Activated CD4-positive, alpha-beta T cell treated with anti-CD3 and anti-CD28 coated beads, Interleukin-2, amount 10 ng/mL, durations not matched to agents 7 days and 5 days (primary cell): ENCODE results near the gene CLEC11A. TPM values are rescaled to one million over a fixed set of nuclear protein-coding genes. Genes with fewer than 3 reads are reported as not detected.
"Not testable (repeated sequence)": the region's sequence is repeated elsewhere in the genome, so short reads cannot be mapped to it uniquely, and the experiment has no call there.

ENCODE experiments used
- CTCF ChIA-PET: fragments of 350-600 bp; sonication (Branson Sonifier 250); formaldehyde crosslinking; loops from one replicate; lab custom pipeline; 2021; ENCODE audit warnings: antibody characterized with exemption; lab: Charles Lee
- POLR2A ChIA-PET: fragments of 350-600 bp; sonication (Branson Sonifier 250); formaldehyde crosslinking; loops from one replicate; lab custom pipeline; 2021; ENCODE audit warnings: antibody characterized with exemption; lab: Charles Lee
- DNase-seq: peaks from one replicate; pipeline ENCODE4 v3.0.0-alpha.2; 2020
- H3K27ac Mint-ChIP-seq: one replicate; pipeline ENCODE4 v1.8.0; 2021; ENCODE audit warnings: mild to moderate bottlenecking, moderate library complexity, mixed read lengths
- H3K27me3 Mint-ChIP-seq: one replicate; pipeline ENCODE4 v1.8.0; 2021; ENCODE audit warnings: mixed read lengths
- H3K36me3 Mint-ChIP-seq: one replicate; pipeline ENCODE4 v1.8.0; 2021; ENCODE audit warnings: low read depth, mixed read lengths
- H3K4me1 Mint-ChIP-seq: one replicate; pipeline ENCODE4 v1.8.0; 2021; ENCODE audit warnings: mixed read lengths
- H3K4me3 Mint-ChIP-seq: one replicate; pipeline ENCODE4 v1.8.0; 2021; ENCODE audit warnings: mild to moderate bottlenecking, moderate library complexity, mixed read lengths
- H3K9me3 Mint-ChIP-seq: one replicate; pipeline ENCODE4 v1.8.0; 2021; ENCODE audit warnings: mixed read lengths
- total RNA-seq, 2 experiments: library from RNA; stranded (reverse); gene quantifications; one replicate each; pipeline ENCODE4 v1.2.3, GENCODE V29; 2021

Gene CLEC11A
- total RNA-seq, 2 experiments from 2014 or later: 1.3 to 1.5 TPM

DNA sequence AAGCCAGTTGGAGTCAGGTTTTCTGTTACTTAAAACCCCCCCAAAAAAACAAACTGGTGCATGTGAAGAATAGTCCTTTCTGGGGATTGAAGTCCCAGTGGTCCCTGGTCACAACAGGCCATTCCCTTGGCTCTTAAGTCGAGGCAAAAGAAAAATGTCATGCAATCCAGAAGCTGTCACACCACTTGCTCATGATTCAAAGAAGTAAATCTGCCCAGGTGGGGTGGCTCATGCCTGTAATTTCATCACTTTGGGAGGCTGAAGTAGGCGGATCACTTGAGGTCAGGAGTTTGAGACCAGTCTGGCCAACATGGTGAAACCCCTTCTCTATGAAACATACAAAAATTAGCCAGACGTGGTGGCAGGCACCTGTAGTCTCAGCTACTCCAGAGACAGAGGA, 38.3 kb downstream of the CLEC11A start:
- H3K9me3 Mint-ChIP-seq, H3K27me3 Mint-ChIP-seq, DNase-seq, H3K36me3 Mint-ChIP-seq, H3K4me3 Mint-ChIP-seq, H3K27ac Mint-ChIP-seq, H3K4me1 Mint-ChIP-seq, CTCF ChIA-PET: not testable (repeated sequence)
- POLR2A ChIA-PET: interaction anchor here (0.6 kb wide), 1 partner anchor 27 kb away, joined by 3 read pairs; no protein-coding TSS in a partner anchor

DNA sequence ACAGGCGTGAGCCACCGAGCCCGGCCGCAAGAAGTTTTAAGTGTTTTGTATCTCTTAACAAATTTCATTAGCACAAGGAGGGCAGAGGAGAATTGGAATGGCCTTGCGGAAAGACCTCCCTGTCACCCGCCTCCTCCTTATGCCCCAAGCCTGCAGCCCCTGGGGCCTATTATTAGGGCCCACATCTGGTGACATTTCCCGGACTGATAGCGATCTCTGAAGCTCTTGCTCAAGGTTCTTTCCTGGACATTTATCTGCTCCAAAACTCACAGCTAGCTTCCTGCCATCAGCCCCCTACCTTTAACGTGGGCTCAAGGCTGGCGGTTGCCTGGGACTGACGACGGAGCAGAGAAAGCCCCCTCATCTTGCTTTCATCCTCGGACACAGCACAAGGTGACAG, 40.4 kb downstream of the CLEC11A start:
- H3K4me1 Mint-ChIP-seq, DNase-seq, POLR2A ChIA-PET, H3K9me3 Mint-ChIP-seq, H3K4me3 Mint-ChIP-seq, H3K27me3 Mint-ChIP-seq, H3K27ac Mint-ChIP-seq, H3K36me3 Mint-ChIP-seq, CTCF ChIA-PET: not testable (repeated sequence)

DNA sequence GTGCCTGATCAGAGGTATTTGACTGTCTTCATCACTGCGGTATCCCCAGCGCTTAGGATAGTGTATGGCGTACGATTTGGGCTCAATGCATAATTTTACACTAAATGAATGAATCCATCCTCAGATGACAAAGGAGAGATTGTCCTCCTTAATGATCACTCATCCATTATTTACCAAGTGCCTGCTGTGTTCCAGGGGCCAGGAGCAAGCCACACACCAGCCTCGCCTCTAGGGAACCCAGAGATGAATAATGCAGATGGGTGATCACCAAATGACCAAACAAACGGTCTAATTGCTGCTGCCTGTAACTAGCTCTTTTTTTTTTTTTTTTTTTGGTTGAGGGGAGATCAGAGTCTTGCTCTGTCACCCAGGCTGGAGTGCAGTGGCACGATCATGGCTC, 41.2 kb downstream of the CLEC11A start:
- H3K36me3 Mint-ChIP-seq: no peaks in the 10 kb centered on the region
- POLR2A ChIA-PET: no interaction called here
- CTCF ChIA-PET: interaction anchor here (0.6 kb wide), 1 partner anchor 424 kb away, joined by 3 read pairs; no protein-coding TSS in a partner anchor
- DNase-seq: no peak
- no peaks in the 10 kb centered on the region for H3K4me1 Mint-ChIP-seq
- peaks cover 3% of the 10 kb centered on the region for H3K9me3 Mint-ChIP-seq
- H3K27me3 Mint-ChIP-seq: no peaks in the 10 kb centered on the region
- no peak overlapping the region for H3K4me3 Mint-ChIP-seq
- no peak overlapping the region for H3K27ac Mint-ChIP-seq

DNA sequence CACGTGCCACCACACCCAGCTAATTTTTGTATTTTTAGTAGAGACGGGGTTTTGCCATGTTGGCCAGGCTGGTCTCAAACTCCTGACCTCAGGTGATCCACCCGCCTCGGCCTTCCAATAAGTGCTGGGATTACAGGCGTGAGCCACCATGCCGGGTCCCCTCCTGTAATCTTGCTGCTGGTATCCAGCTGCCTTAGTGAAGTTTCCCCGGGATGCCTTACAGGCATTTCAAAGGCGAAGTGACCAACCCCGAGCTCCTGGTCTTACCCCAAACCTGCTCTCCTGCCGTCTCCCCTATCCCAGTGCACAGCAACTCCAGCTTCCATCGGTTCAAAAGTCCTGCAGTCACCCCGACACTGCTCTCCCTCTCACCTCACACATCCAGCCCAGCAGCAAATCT, 43.6 kb downstream of the CLEC11A start:
- not testable (repeated sequence) for H3K27ac Mint-ChIP-seq, H3K27me3 Mint-ChIP-seq, H3K36me3 Mint-ChIP-seq, H3K4me1 Mint-ChIP-seq, H3K4me3 Mint-ChIP-seq, DNase-seq, H3K9me3 Mint-ChIP-seq
- ChIA-PET CTCF (interaction anchor here (0.6 kb wide), 1 partner anchor 8 kb away, joined by 4 read pairs; no protein-coding TSS in a partner anchor), POLR2A (interaction anchor here (0.5 kb wide), 1 partner anchor 9 kb away, joined by 5 read pairs; no protein-coding TSS in a partner anchor)

DNA sequence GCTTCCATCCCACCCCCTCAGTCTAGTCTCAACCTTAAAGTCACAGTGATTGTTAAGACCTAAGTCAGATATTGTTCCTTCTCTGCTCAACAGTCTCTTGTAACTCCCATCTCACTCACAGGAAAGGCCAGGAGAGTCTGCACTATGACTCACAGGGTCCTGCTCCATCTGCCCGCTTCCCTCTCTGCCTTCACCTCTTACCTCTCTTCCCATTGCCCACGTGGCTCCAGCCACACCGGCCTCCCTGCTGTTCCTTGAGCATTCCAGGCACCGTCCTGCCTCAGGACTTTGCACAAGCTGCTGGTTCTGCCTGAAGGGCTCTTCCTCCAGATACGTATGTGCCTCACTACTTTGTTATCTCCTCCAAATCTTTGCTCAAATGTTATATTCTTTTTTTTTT, 44.1 kb downstream of the CLEC11A start:
- DNase-seq, H3K27ac Mint-ChIP-seq, H3K27me3 Mint-ChIP-seq, H3K4me3 Mint-ChIP-seq, POLR2A ChIA-PET, H3K9me3 Mint-ChIP-seq, H3K36me3 Mint-ChIP-seq, H3K4me1 Mint-ChIP-seq, CTCF ChIA-PET: not testable (repeated sequence)

DNA sequence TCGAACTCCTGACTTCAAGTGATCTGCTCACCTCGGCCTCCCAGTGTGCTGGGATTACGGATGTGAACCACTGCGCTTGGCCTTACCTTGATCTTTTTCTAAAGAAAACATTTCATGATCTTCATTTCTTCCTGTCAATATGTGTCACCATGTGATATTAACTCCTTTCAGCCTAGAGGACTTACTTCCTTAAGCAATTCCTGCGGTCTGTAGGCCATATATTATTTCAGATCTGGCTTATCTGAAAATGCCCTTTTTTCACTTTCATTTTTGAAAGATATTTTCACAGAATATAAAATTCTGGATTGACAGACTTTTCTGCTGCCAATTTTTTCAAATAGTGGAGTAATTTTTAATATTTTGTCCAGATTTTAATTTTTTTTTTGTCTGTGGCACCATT, 45.1 kb downstream of the CLEC11A start:
- no peak for DNase-seq
- H3K27ac Mint-ChIP-seq: no peak overlapping the region
- H3K27me3 Mint-ChIP-seq: no peaks in the 10 kb centered on the region
- H3K4me1 Mint-ChIP-seq: no peaks in the 10 kb centered on the region
- no peak overlapping the region for H3K4me3 Mint-ChIP-seq
- no peaks in the 10 kb centered on the region for H3K36me3 Mint-ChIP-seq
- H3K9me3 Mint-ChIP-seq: no peaks in the 10 kb centered on the region
- POLR2A ChIA-PET: no interaction called here
- CTCF ChIA-PET: no interaction called here

DNA sequence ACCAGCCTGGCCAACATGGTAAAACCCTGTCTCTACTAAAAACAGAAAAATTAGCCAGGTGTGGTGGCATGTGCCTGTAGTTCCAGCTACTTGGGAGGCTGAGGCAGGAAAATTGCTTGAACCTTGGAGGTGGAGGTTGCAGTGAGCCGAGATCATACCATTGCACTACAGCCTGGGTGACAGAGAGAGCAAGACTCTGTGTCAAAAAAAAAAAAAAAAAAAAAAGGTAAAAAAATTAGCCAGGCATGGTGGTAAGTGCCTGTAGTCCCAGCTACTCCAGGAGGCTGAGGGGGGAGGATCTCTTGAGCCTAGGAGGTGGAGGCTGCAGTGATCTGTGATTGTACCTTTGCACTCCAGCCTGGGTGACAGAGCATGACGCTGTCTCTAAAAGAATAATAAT, 47.0 kb downstream of the CLEC11A start, which contains the start of gene GPR32:
TSS of gene GPR32 (plus strand) at position 301 of the 400 bp plus-strand sequence. CDS start 137 bp downstream, outside the sequence.
- H3K9me3 Mint-ChIP-seq, H3K27ac Mint-ChIP-seq, POLR2A ChIA-PET, H3K4me1 Mint-ChIP-seq, H3K36me3 Mint-ChIP-seq, CTCF ChIA-PET, H3K27me3 Mint-ChIP-seq, H3K4me3 Mint-ChIP-seq, DNase-seq: not testable (repeated sequence)

DNA sequence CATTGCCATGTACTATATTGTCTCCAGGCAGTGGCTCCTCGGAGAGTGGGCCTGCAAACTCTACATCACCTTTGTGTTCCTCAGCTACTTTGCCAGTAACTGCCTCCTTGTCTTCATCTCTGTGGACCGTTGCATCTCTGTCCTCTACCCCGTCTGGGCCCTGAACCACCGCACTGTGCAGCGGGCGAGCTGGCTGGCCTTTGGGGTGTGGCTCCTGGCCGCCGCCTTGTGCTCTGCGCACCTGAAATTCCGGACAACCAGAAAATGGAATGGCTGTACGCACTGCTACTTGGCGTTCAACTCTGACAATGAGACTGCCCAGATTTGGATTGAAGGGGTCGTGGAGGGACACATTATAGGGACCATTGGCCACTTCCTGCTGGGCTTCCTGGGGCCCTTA, 47.7 kb downstream of the CLEC11A start:
- Mint-ChIP-seq H3K36me3 (no peaks in the 10 kb centered on the region), H3K9me3 (no peaks in the 10 kb centered on the region), H3K4me3 (no peak overlapping the region), H3K27me3 (peaks cover 5% of the 10 kb centered on the region), H3K4me1 (no peaks in the 10 kb centered on the region), H3K27ac (no peak overlapping the region)
- CTCF ChIA-PET: no interaction called here
- DNase-seq: no peak
- POLR2A ChIA-PET: no interaction called here

DNA sequence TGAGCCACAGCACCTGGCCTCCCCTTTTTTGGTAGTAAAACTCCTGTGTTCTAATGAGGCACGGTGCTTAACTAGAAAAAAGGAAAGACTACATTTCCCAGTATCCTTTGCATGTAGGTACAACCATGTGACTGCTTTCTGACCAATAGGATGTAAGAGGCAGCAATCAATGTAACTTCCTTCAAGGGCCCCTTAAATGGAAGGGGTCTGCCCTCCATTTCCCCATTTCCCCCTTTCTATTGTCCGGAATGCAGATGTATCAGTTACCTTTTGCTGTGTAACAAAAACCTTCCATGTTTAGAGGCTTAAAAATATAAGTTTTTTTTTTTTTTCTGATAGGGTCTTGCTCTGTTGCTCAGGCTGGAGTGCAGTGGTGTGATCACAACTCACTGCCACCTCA, 49.3 kb downstream of the CLEC11A start:
- ChIA-PET CTCF (interaction anchor here (0.6 kb wide), 1 partner anchor 38 kb away, joined by 3 read pairs; no protein-coding TSS in a partner anchor), POLR2A (interaction anchor here (0.6 kb wide), 1 partner anchor 47 kb away, joined by 3 read pairs; no protein-coding TSS in a partner anchor)
- Mint-ChIP-seq H3K4me3 (no peak overlapping the region), H3K27ac (no peak overlapping the region), H3K4me1 (no peaks in the 10 kb centered on the region), H3K27me3 (peaks cover 12% of the 10 kb centered on the region), H3K9me3 (no peaks in the 10 kb centered on the region), H3K36me3 (no peaks in the 10 kb centered on the region)
- DNase-seq: no peak

DNA sequence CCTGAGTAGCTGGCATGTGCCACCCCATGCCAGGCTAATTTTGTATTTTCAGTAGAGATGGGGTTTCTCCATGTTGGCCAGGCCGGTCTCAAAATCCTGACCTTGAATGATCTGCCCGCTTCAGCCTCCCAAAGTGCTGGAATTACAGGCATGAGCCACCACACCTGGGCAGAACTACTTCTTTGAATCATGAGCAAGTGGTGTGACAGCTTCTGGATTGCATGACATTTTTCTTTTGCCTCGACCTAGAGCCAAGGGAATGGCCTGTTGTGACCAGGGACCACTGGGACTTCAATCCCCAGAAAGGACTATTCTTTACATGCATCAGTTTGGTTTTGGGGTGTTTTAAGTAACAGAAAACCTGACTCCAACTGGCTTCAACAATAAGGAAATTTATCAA, 49.7 kb downstream of the CLEC11A start:
- peaks cover 16% of the 10 kb centered on the region for H3K27me3 Mint-ChIP-seq
- POLR2A ChIA-PET, H3K36me3 Mint-ChIP-seq, H3K9me3 Mint-ChIP-seq, H3K27ac Mint-ChIP-seq, DNase-seq, H3K4me1 Mint-ChIP-seq, H3K4me3 Mint-ChIP-seq, CTCF ChIA-PET: not testable (repeated sequence)

DNA sequence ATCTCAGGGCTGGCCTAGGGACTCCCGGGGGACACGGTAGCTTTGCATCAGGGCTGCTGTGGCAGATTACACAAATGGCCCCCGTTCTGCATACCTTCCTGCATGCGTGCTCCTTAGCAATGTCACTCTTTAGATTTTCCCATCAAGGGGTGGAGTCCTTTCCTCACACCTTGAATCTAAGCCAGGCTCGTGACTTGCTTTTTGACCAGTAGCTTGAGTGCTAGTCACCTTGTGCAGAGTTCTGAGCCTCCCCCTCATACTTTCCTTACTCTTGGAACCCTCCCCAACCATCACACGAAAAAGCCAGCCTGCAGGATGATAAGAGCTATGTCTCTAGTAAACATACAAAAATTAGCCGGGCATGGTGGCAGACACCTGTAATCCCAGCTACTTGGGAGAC, 50.3 kb downstream of the CLEC11A start:
- H3K27me3 Mint-ChIP-seq: peaks cover 22% of the 10 kb centered on the region

More for the DNA sequence above, 50.3 kb downstream of the CLEC11A start:
- H3K27ac Mint-ChIP-seq, H3K4me3 Mint-ChIP-seq, DNase-seq, H3K9me3 Mint-ChIP-seq, H3K4me1 Mint-ChIP-seq, POLR2A ChIA-PET, H3K36me3 Mint-ChIP-seq: not testable (repeated sequence)
- CTCF ChIA-PET: interaction anchor here (0.6 kb wide), 1 partner anchor 28 kb away, joined by 3 read pairs; no protein-coding TSS in a partner anchor

Other genes starting within 250 kb of the CLEC11A start
- gene EMC10, start 246.9 kb upstream of the CLEC11A start, total RNA-seq: 10 to 100 TPM; 57.8 to 64.9 TPM
- gene GARIN5A, start 246.5 kb upstream of the CLEC11A start, total RNA-seq: not detected
- 10 to 100 TPM; 35.7 to 42.0 TPM for gene JOSD2, start 212.2 kb upstream of the CLEC11A start, total RNA-seq
- not detected for gene ASPDH, start 209.5 kb upstream of the CLEC11A start, total RNA-seq
- not detected for gene LRRC4B, start 154.9 kb upstream of the CLEC11A start, total RNA-seq
- not detected for gene SYT3, start 83.5 kb upstream of the CLEC11A start, total RNA-seq
- gene C19orf81, start 73.9 kb upstream of the CLEC11A start, total RNA-seq: not detected
- gene SHANK1, start 3.6 kb upstream of the CLEC11A start, total RNA-seq: not detected
- not detected for gene GPR32, start 47.1 kb downstream of the CLEC11A start, total RNA-seq
- not detected for gene ACP4, start 67.1 kb downstream of the CLEC11A start, total RNA-seq
- 1 to 10 TPM in 1 of 2 experiments, under 1 TPM in 1; 0.75 to 1.1 TPM for gene KLK1, start 100.4 kb downstream of the CLEC11A start, total RNA-seq
- not detected for gene KLK15, start 110.2 kb downstream of the CLEC11A start, total RNA-seq
- not detected for gene KLK3, start 131.6 kb downstream of the CLEC11A start, total RNA-seq
- not detected for gene KLK2, start 150.1 kb downstream of the CLEC11A start, total RNA-seq
- not detected for gene KLK4, start 188.0 kb downstream of the CLEC11A start, total RNA-seq
- gene KLK5, start 229.7 kb downstream of the CLEC11A start, total RNA-seq: not detected
- gene KLK6, start 246.2 kb downstream of the CLEC11A start, total RNA-seq: not detected